HT1080 (cell line): ENCODE measurements around the gene ALDH1B1. TPM values are rescaled to one million over a fixed set of nuclear protein-coding genes. Genes with fewer than 3 reads are reported as not detected.

Experiments
- DNase-seq: peaks from one replicate; pipeline ENCODE4 v3.0.0-alpha.2; 2015; ENCODE audit warnings: low read depth
- total RNA-seq: library from RNA; depleted of rRNA; stranded (reverse); fragments of >200 nt; shearing (Covaris generic); gene quantifications from 2 replicates; pipeline ENCODE4 v1.2.3, GENCODE V29; 2014; rRNA removed

The ALDH1B1 gene
- total RNA-seq, 1 experiment from 2014 or later = 30.9 TPM

DNA sequence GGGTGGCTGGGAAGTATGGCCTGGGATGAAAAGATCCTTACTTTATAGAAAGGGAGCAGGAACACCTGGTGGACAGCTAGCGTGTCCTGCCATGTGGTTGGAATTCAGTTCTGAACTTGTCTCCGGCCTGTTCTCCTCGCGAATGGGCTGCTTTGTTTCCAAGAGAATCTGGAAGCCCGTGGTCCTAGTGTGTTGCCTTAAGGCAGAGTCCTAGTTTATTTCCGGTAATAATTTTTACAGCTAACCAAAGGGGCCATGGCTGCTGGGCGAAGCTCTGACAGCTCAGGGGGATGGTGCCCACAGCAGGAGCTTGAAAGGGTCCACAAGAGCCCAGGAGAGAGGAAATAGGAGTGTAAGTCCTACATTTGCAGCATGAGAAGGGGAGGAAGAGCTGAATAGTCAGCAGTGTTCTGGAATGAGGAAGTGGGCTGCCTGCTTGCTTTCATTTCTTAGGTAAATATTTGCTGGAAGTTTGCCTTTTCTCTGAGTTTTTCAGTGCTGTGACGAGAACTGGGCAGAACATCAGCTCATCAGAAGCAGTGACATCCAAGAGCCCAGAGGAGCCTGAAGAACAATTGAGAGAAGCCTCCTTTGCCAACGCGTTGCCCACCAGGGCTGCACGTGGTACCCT, 44.8 kb downstream of the ALDH1B1 start:
- DNase-seq = peak; percentile 34

- DNase-seq = no peak
Observed at GRCh38 chr9:38439291-38439915, 46.9 kb downstream of the ALDH1B1 start.

DNA sequence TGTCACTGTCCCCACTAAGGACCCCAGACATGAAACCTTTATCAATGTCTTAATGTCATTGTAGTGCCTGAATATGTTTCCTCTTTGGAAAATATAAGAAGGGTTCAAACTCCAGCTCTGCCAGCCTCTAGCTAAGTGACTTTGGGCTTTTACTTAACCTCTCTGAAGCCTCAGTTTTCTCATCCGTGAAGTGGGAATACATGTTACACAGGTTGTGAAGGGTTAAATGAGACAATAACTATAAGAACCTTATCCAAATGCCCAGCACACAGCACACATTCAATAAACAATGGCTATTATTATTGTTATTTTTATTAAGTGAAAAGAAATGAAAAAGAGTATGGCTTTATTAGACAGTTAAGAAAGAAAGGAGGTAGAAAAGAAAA, 47.4 kb downstream of the ALDH1B1 start:
- no peak for DNase-seq

GRCh38 chr9:38440516-38440915, 48.0 kb downstream of the ALDH1B1 start:
- no peak for DNase-seq

DNA sequence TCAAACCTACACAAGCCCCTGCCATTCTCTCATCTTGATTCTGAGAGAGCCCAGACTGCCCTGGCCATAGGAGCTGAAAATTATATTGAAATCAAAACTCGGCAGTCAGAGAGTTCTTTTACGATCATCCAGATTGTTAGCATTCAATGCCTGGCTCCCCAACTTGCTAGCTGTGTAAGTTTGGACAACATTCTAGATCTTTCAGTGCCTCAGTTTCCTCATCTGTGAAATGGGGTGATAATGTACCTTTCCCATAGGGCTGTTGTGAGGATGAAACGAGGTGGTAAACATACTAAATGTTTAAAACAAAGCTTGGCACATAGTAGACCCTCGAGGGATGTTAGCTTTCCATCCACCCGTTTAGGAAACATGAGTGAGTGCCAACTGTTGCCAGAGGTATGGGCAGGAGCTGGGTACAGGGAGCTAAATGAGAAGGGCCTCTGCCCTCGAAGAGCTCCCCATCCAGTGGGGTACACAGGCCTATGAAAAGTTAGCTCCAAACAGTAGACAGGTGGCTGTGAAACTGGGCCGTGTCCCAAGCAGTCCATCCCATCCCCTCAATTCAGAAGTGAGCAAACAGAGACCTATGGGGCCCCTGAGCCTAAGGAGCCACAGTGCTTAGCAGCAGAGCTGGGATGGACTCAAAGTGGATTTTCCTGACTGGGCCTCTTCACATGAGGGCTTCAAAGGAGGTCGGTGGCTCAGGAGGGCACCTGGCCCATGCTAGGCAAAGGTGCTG, 49.0 kb downstream of the ALDH1B1 start:
- no peak for DNase-seq

- DNase-seq = no peak
Observed at GRCh38 chr9:38442473-38443096, 50.1 kb downstream of the ALDH1B1 start.

GRCh38 chr9:38443181-38443580, 50.7 kb downstream of the ALDH1B1 start:
- no peak for DNase-seq

DNA sequence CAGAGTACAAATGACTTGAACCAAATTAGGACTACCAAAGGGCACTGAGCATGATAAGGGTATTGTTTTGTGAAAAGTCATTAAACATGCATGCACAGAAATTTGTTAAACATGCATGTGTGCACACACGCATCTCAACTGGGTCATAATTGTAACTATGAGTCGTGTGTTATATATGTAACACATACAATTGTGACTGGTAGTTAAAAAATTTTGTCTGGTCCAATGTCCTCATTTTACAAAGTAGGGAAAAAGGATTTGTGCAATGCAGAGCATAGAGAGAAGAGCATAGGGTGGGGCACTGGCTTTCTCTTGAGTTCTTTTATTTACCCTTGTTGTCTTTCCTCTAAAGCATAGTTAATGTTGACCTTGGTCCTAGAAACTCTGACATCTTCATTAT, 51.1 kb downstream of the ALDH1B1 start:
- DNase-seq = no peak

GRCh38 chr9:38445154-38446043, 52.9 kb downstream of the ALDH1B1 start:
- DNase-seq = no peak

GRCh38 chr9:38447703-38448102, 55.2 kb downstream of the ALDH1B1 start:
- no peak for DNase-seq

Other genes with a start within 250 kb of the ALDH1B1 start
- gene IGFBPL1, start 31.8 kb downstream of the ALDH1B1 start, total RNA-seq = 0.26 TPM in 1 of 2 replicates, not detected in the other
- gene ANKRD18A, start 227.9 kb downstream of the ALDH1B1 start, total RNA-seq = not detected in 2 replicates